GM12875 (cell line): Measurements from ENCODE around the gene GABRR3.

Source experiments
- H3K4me3 ChIP-seq: one replicate; pipeline ENCODE4 v1.5.1; 2011; ENCODE audit warnings: low read depth, low read length, control low read depth
- CTCF ChIP-seq: IDR thresholded peaks from 2 replicates; pipeline ENCODE4 v1.5.1; 2011; ENCODE audit warnings: low read depth, mild to moderate bottlenecking, control low read depth, inconsistent platforms, low read length, moderate library complexity, borderline replicate concordance; ENCODE audit not compliant: insufficient read depth

Gene GABRR3

GRCh38 chr3:97991293-97991682 lies 43.8 kb downstream of the GABRR3 start:
- no peak overlapping the region for H3K4me3 ChIP-seq
- TF ChIP-seq CTCF, result no peak

- no peak overlapping the region for H3K4me3 ChIP-seq
- TF ChIP-seq CTCF, result no peak
Measured at GRCh38 chr3:97990624-97991292, 44.4 kb downstream of the GABRR3 start.

GRCh38 chr3:97988784-97989568 lies 46.1 kb downstream of the GABRR3 start:
- no peak overlapping the region for H3K4me3 ChIP-seq
- no peak for TF ChIP-seq CTCF

GRCh38 chr3:97987306-97987705 lies 47.8 kb downstream of the GABRR3 start:
- no peak for TF ChIP-seq CTCF

GRCh38 chr3:97983933-97984491 lies 51.1 kb downstream of the GABRR3 start:
- no peak for TF ChIP-seq CTCF
- H3K4me3 ChIP-seq, result no peak overlapping the region

More at GRCh38 chr3:97987306-97987705, 47.8 kb downstream of the GABRR3 start:
- H3K4me3 ChIP-seq, result no peak overlapping the region

GRCh38 chr3:97981886-97982285 lies 53.2 kb downstream of the GABRR3 start:
- no peak for TF ChIP-seq CTCF
- H3K4me3 ChIP-seq, result no peak overlapping the region

- no peak for TF ChIP-seq CTCF
- H3K4me3 ChIP-seq, result no peak overlapping the region
Measured at GRCh38 chr3:97979610-97980009, 55.5 kb downstream of the GABRR3 start.
